GM13977 (cell line): Measurements from ENCODE around the gene UCKL1.

Source experiments
- DNase-seq: peaks from one replicate; pipeline ENCODE4 v3.0.0; 2012; ENCODE audit warnings: low spot score
- CTCF ChIP-seq: IDR thresholded peaks from 2 replicates; pipeline ENCODE4 v1.5.1; 2012; ENCODE audit warnings: mild to moderate bottlenecking, control low read depth; ENCODE audit not compliant: insufficient read depth; ENCODE audit errors: extremely low read depth, missing control alignments
- in situ Hi-C: fragments of 300-500 bp; cut with MboI; formaldehyde crosslinking; loops from one replicate; pipeline ENCODE4 v1.12.0; 2022; ENCODE audit warnings: low sequenced_read_pairs, low pct_unique_long_range_greater_than_20kb, mixed read lengths, inconsistent platforms; ENCODE audit not compliant: unreplicated experiment

The UCKL1 gene

GRCh38 chr20:63946986-63947637, 9.1 kb downstream of the UCKL1 start:
- DNase-seq = no peak
- no peak for TF ChIP-seq CTCF
- in situ Hi-C loops = no loop called here

DNA sequence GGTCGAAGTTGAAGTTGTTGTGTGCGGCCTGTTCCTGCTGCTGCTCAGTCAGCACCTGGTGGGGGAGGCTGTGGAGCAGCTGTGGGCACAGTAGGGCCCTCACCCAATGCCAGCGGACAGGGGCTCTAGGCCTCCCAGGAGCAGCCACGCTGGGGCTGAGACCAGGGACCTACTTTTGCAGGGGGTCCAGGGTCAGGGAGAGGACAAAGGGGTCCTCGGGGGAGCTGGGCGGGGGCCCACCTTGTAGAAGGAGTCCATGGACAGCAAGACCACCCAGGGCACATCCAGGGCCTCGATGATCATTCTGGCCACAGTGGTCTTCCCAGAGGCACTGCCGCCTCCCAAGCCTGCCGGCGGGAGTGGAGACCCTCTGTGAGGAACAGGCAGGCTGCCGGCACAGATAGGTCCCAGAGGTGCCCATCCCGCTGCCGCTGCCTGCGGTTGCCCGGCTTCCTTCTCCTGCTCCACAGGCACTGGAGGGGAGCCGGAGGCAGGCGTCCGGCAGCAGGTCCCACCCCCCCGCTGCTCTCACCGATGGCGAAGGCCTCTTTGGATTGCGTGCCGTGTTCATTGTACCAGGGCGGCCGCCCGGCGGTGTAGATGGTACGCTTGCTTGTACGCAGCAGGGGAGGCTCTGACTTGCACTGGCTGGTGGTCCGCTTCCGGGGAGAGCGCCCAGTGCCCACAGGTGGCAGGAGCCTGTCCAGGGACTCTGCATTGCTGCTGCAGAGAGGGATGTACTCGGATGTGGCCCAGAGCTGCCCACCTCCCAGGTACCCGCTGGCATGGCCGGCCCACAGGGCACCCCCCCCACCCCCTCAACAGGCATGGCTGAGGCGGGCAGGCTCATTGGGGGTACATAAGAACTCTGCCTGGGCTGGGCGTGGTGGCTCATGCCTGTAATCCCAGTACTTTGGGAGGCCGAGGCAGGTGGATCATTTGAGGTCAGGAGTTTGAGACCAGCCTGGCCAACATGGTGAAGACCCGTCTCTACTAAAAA, 10.0 kb downstream of the UCKL1 start:
- no peak for TF ChIP-seq CTCF
- no peak for DNase-seq
- in situ Hi-C loops = no loop called here

DNA sequence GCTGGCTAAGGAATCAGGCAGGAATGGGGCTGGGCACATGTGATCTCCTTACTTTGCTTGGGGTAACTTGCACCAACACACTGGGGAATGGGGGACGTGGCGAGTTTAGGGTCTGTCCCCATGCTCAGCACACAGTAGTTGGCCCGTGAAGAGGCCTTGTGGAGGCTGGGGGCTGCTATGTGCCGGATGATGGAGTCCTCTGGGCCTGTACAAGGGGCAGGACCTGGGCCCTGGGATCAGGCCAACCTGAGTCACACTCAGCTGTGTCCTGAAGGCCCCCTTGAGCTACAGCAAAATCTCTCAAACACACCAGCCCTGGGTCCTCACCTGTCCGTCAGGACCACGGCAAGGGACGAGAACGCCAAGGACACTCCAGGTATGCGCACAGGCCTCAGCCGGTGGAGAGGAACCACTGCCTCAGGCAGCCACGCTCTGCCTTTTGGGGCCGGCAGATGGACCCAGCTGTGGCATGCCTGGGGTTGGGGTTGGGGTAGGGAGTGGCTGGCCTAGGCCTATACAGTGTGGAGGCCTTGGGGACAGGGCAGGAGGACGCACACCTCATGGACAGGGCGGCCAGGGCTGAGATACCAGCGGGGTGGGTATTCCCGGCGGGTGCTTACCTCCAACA, 11.1 kb downstream of the UCKL1 start:
- in situ Hi-C loops = no loop called here
- no peak for TF ChIP-seq CTCF
- DNase-seq = no peak

DNA sequence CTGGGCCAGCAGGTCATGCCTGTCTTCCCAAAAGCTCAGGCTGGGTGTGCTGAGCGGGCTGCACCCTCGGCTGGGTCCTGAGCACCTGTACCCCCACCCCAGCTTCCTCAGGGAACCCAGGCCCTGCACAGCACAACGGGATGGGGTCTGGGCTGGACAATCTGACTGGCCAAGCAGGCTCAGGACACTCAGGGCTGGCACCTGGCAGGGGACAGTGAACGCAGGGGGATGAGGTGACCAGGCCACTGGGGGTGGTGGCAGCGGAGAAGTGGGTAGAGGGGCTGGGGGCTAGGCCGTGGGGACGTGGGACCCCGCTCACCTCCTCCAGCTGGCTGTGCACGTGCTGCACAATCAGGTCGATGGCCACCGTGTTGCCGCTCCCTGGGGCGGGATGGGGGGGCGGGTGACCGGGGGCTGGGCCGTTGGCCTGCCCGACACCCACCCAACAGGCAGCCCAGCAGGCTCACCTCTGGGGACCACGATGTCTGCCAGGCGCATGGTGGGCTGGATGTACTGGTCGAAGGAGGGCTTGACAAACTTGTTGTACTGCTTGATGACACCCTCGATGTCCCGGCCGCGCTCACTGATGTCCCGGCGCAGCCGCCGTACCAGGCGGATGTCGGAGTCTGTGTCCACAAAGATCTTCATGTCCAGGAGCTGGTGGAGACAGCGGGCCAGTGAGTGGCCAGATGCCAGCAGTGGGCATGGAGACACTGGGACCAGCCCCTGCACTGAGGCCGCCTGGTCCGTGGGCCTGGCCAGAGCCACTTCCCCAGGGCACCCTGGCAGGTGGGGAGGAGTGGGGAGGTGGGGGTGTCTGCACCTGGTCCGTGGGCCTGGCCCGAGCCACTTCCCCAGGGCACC, 11.9 kb downstream of the UCKL1 start:
- DNase-seq = no peak
- in situ Hi-C loops = no loop called here
- TF ChIP-seq CTCF = no peak

GRCh38 chr20:63943808-63944077, 12.5 kb downstream of the UCKL1 start:
- no peak for DNase-seq
- in situ Hi-C loops = no loop called here
- no peak for TF ChIP-seq CTCF

DNA sequence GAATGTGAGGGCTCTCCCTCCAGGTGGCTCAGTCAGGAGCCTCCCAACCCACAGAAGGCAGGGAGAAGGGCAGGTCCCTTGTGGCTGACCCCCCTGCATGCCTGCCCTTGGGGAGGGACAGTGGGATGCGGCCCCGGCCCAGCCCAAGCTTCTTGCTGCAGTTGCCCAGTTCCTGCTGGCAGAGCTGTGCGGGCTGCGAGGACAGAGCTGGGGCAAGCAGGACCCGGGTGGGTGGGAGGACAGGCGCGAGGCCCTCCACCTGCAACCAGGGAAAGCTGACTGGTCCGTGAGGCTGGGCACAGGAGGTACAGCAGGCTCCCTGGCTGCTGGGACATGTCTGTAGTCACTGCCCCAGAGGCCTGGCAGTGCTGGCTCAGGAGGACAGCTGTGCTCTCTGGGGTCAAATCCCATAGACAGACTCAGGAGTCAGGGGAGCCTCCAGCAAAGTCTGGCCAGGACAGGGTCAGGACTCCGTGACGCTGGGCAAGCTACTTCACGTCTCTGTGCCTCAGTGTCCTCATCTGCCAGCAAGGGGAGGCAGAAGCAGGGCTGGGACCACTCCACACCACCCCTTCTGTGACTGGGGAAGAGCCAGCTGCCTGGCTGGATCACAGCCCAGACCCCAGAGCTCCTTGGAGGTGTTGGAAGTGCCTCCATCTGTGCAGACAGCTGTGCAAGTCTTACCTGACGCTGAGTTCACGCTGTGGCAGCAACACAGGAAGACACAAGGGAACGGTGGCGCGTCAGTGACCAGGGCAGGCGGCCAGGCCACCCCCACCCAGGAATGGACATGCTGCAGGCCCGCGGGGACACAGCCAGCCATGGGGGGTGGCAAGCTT, 13.0 kb downstream of the UCKL1 start:
- no peak for TF ChIP-seq CTCF
- no peak for DNase-seq
- in situ Hi-C loops = no loop called here
